Stimulated activated naive CD8-positive, alpha-beta T cell treated with anti-CD3 and anti-CD28 coated beads, Interleukin-15, Interleukin-2, amounts not matched to agents 100 ng/mL and 50 ng/mL, for 24 hours (primary cell): ENCODE results near the gene GNG3.
"Not testable (repeated sequence)": the region's sequence is repeated elsewhere in the genome, so short reads cannot be mapped to it uniquely, and the experiment has no call there.

Experiments
- H3K27ac Mint-ChIP-seq: one replicate; pipeline ENCODE4 v1.8.0; 2021; ENCODE audit warnings: mild to moderate bottlenecking, mixed read lengths
- H3K27me3 Mint-ChIP-seq: one replicate; pipeline ENCODE4 v1.8.0; 2021; ENCODE audit warnings: mixed read lengths
- H3K36me3 Mint-ChIP-seq: one replicate; pipeline ENCODE4 v1.8.0; 2021; ENCODE audit warnings: low read depth, mixed read lengths
- H3K4me1 Mint-ChIP-seq: one replicate; pipeline ENCODE4 v1.8.0; 2021; ENCODE audit warnings: low read depth, mixed read lengths
- H3K4me3 Mint-ChIP-seq: one replicate; pipeline ENCODE4 v1.8.0; 2021; ENCODE audit warnings: mild to moderate bottlenecking, mixed read lengths
- H3K9me3 Mint-ChIP-seq: one replicate; pipeline ENCODE4 v1.8.0; 2021; ENCODE audit warnings: mixed read lengths

GNG3 gene

DNA sequence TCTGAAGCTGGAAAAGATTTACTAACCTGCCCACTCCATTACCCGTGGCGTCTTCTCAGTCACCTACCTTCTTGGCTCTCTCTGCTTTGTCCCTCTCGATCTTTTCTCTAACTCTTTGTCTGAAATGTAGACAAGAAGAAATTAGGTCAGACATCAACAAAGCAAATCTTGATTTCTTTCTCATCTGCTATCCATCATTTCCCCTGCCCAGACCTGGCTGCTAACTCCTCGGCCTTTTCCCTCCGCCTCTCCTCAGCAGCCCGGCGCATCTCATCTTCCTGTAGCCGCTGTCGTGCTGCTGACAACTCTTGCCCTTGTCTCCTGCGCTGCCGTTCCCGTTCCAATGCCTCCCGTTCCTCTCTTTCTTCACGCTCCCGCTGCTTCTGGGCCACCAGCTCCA, 29.8 kb upstream of the GNG3 start:
- Mint-ChIP-seq H3K27me3 (no peaks in the 10 kb centered on the region), H3K4me1 (peaks cover 45% of the 10 kb centered on the region), H3K9me3 (no peaks in the 10 kb centered on the region), H3K27ac (peak overlapping the region; percentile 92), H3K36me3 (peaks cover 25% of the 10 kb centered on the region), H3K4me3 (peak overlapping the region; percentile 88)

DNA sequence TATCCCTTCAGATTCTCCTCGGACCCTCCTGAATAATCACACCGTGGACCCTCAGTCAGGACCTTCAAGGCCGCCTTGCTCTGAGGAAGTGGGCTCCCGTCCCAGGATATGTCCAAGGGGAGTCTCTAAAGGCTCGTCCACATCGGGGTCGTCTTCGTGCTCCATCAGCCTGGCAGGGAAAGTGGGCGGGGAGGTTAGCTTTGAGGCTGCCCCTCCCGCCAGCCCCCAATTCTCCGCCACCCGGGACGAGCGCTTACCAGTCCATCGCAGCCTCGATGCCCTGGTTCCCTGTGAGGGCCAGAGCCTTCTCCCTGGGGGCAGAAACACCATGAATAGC, 29.1 kb upstream of the GNG3 start:
- Mint-ChIP-seq H3K4me3 (peak overlapping the region; percentile 88), H3K4me1 (peaks cover 38% of the 10 kb centered on the region), H3K27me3 (no peaks in the 10 kb centered on the region), H3K9me3 (no peaks in the 10 kb centered on the region), H3K27ac (peak overlapping the region; percentile 92), H3K36me3 (peaks cover 25% of the 10 kb centered on the region)

DNA sequence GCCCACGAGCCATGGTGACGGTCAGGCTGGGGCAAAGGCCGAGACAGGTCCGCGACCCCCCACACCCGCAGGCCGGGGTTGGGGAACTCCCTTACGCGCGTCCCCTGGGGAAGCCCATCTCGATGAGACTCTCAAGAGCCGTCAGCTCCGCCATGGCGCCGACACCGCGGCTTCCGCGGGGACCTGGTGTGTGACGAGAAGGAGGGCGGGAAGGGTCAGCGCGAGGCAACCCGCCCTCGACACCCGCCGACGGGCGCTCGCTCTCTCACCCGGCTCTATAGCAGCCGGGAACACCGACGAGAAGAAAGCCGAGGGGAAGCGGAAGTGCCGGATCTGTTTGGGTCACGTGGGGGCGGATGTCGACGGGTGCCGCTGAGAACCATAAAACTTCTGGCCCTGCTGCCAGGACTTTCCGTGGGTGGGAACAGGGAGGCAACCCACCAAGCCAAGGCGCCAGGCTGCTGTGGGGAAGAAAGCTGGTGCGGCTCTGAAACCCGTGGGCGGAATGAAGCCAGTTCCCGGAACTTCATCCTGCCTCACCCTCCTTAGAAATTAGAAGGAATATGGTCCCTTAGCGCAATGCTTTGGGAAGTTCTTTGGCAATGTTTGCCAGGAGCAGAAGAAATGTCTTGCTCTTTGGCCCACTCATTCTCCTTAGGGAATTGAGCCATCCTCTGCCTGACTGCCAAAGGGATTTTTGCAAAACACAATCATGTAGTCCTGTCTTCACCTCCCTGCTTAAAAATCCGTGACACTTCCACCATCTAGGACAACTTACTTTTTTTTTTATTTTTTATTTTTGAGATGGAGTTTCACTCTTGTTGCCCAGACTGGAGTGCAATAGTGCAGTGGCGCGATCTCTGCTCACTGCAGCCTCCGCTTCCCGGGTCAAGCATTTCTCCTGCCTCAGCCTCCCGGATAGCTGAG, 28.4 kb upstream of the GNG3 start, which contains the start of gene UBXN1:
UBXN1 (minus strand) TSS at position 304 of the 927 bp plus-strand sequence; CDS start at position 154, 150 bp downstream.
- H3K9me3 Mint-ChIP-seq: no peaks in the 10 kb centered on the region
- peak within 1 kb of the TSS; percentile 88 for H3K4me3 Mint-ChIP-seq
- peak within 1 kb of the TSS; percentile 92 for H3K27ac Mint-ChIP-seq
- H3K36me3 Mint-ChIP-seq: peaks cover 25% of the 10 kb centered on the region
- peaks cover 33% of the 10 kb centered on the region for H3K4me1 Mint-ChIP-seq
- no peaks in the 10 kb centered on the region for H3K27me3 Mint-ChIP-seq

DNA sequence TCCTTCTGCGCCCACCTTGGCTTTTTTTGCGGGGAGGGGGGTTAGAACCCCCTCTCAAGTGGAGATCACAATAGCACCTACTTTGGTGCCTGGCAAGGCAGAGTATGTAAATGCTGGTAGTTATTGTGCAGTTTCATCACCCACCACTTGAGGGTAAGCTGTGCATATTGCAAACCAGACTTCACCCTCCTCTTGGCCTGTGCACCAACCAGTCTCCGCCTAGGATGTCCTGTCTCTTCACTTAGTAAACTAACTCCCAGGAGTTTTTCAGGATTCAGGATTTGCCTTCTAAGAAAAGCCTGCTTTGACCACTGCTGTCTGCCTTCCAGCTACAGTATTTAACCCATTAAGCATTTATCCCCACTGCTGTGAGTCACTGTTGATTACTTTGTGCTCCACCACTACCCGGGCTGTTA, 26.6 kb upstream of the GNG3 start:
- peaks cover 29% of the 10 kb centered on the region for H3K4me1 Mint-ChIP-seq
- no peak overlapping the region for H3K4me3 Mint-ChIP-seq
- H3K27ac Mint-ChIP-seq: peak overlapping the region; percentile 51
- H3K9me3 Mint-ChIP-seq: no peaks in the 10 kb centered on the region
- no peaks in the 10 kb centered on the region for H3K27me3 Mint-ChIP-seq
- peaks cover 17% of the 10 kb centered on the region for H3K36me3 Mint-ChIP-seq

DNA sequence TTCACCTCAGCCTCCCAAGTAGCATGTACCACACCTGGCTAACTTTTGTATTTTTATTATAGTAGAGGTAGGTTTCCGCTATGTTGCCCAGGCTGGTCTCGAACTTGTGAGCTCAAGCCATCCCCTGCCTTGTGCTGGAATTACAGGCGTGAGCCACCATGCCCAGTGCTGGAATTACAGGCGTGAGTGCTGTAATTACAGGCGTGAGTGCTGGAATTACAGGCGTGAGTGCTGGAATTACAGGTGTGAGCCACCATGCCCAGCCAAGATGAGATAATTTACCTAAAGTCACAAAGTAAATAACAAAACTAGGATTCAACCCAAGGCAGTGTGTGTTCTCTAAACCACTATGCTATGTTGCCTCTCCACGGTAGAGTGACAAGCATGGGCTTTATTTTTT, 25.0 kb upstream of the GNG3 start:
- Mint-ChIP-seq H3K36me3 (peaks cover 6% of the 10 kb centered on the region), H3K27ac (no peak overlapping the region), H3K27me3 (peaks cover 5% of the 10 kb centered on the region), H3K9me3 (no peaks in the 10 kb centered on the region), H3K4me1 (peaks cover 22% of the 10 kb centered on the region), H3K4me3 (no peak overlapping the region)

DNA sequence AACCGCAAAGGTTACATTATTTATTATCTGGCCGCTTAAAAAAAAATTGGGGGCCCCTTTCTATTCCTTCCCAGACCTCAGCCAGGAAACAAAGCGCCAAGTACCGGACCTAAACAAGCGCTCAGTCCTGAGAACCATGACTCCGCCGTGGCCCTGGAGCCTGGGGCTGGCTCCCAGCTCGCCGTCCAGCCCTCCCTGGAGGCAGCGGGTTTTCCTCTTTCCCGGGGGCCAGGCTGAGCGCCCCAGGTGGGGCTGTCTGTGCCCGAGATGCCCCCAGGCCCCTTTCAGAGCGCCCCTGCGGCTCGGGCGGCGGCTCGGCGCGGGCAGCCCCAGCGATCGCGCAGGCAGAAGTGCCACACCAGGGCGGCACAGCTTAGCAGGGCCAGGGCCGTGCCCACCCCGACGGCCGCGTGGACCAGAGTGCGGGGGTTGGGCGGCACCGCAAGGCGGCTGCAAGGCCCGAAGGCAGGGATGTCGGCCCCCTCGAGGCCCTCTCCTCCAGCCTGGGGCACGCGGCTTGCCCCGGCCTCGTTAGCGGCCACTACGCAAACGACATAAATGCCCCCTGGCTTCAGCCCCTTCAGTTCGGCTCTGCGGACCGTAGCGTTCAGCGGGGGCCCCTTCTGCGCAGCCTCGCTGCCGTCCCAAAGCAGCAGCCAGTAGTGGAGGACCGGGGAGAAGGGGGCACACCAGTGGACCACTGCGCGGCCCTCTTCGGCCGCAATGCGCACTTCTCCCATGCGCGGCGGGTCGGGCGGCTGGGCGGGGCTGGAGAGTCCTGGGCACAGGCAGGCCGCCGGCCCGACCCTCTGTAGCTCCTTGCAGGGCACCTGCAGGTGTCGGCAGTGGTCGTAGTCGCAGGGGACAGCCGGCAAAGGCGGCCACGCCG, 19.7 kb upstream of the GNG3 start:
- Mint-ChIP-seq H3K4me1 (no peaks in the 10 kb centered on the region), H3K4me3 (no peak overlapping the region), H3K9me3 (no peaks in the 10 kb centered on the region), H3K36me3 (peaks cover 20% of the 10 kb centered on the region), H3K27ac (no peak overlapping the region), H3K27me3 (peaks cover 9% of the 10 kb centered on the region)

DNA sequence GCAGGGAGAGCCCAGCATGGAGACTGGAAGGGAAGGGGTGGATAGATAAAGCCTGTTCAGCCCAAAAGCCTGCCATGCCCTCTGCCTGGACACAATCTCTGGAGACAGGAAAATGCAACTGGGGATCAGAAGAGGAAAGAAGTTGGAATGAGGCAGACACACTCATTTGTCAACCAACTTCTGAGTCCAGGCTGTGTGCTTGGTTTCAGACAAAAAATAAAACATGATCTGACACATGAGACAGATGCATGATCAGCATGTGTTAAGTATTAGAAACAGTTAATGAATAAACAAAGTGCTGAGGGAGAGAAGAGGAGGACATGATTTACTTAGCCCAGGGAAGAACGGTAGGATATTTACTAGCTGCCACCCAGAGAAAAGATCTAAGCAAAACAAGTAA, 19.0 kb upstream of the GNG3 start:
- Mint-ChIP-seq H3K27me3 (peaks cover 9% of the 10 kb centered on the region), H3K4me3 (no peak overlapping the region), H3K36me3 (peaks cover 23% of the 10 kb centered on the region), H3K9me3 (no peaks in the 10 kb centered on the region), H3K4me1 (no peaks in the 10 kb centered on the region), H3K27ac (no peak overlapping the region)

DNA sequence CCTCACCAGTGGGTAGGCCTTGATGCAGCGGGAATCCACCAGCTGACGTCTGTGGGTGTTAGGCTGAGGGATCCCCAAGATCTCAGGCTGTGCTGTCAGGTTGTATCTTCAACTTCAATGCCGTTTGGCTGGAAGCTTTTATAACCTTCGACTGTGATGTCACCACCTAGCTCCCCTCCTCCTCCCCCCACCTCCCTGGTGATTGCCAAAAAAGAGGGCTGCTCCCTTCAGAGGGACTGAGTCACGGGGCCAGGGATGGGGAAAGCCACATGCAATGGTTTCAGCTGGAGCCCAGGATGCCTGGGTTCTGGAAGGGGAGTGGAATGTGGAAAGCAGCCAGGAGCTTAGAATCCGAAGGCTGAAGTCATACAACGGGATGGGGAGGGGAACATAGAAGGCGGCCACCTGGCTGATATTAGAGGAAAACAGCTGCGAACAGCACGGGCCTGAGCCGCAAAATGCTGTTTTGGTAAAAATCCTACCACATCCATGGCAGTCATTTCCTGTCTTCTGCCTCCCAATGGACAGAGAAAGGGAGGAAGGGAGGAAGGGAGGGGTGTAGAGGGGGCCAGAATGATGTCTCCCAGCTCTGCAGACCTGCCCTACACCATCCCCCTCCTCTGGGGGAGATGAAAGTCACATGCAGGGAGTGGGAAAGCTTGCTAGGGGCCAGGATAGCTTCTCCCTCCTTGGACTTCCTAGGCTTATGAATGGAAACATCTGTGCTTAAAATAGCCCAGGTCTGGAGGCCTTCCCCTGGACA, 17.9 kb upstream of the GNG3 start, which contains the start of gene LRRN4CL:
LRRN4CL (minus strand) TSS at position 110 of the 763 bp plus-strand sequence. CDS start 1,022 bp downstream, outside the sequence.
- Mint-ChIP-seq H3K36me3 (peaks cover 23% of the 10 kb centered on the region), H3K27me3 (peaks cover 9% of the 10 kb centered on the region), H3K4me3 (no peak within 1 kb of the TSS), H3K27ac (no peak within 1 kb of the TSS), H3K4me1 (peaks cover 2% of the 10 kb centered on the region), H3K9me3 (no peaks in the 10 kb centered on the region)

DNA sequence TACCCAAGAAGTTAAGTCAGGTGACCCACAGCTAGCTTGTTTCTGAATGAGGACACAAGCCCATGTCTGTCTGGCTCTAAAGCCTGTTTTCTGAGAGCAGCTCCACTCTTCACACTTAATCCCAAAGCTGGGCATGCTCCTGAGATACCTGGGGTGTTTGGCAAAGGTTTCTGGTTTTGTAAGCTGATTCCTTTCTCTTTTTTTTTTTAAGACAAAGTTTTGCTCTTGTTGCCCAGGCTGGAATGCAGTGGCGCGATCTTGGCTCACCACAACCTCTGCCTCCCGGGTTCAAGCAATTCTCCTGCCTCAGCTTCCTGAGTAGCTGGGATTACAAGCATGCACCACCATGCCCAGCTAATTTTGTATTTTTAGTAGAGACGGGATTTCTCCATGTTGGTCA, 13.9 kb upstream of the GNG3 start:
- H3K27me3 Mint-ChIP-seq, H3K27ac Mint-ChIP-seq, H3K9me3 Mint-ChIP-seq, H3K4me1 Mint-ChIP-seq, H3K4me3 Mint-ChIP-seq: not testable (repeated sequence)
- H3K36me3 Mint-ChIP-seq: peaks cover 24% of the 10 kb centered on the region

DNA sequence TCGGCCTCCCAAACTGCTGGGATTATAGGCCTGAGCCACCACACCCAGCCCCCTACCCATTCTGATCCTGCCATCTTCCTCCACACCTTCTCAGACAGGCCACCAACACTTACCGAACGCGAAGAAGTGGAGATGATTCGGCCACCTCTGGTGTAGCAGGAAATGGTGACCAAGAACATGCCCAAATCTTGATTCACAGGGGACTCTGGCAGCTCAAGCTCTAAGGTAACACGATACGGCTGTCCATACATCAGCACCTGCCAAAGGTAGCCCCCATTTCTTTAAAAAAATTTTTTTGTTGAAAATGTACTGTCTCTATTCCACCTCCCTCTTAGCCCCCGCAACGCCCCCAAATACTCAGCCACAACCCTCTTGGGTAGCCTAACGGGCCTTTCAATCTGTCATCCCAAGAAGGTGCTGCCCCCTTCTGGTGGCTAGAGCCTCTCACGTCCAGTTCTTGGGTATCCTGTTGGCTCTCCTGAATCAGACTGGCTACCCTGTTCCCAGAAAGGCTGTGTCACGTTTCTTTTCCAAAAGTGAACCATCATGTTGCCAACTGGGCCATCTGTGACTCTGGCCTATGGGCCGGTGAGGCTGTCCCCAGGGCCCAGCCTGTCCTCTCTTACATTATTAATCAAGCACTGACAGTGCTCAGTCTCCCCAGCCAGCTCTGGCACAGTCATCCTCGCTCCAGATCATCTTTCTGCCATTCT, 12.9 kb upstream of the GNG3 start:
- H3K9me3 Mint-ChIP-seq: no peaks in the 10 kb centered on the region
- peaks cover 23% of the 10 kb centered on the region for H3K36me3 Mint-ChIP-seq
- no peak overlapping the region for H3K4me3 Mint-ChIP-seq
- no peaks in the 10 kb centered on the region for H3K27me3 Mint-ChIP-seq
- peaks cover 7% of the 10 kb centered on the region for H3K4me1 Mint-ChIP-seq
- no peak overlapping the region for H3K27ac Mint-ChIP-seq

DNA sequence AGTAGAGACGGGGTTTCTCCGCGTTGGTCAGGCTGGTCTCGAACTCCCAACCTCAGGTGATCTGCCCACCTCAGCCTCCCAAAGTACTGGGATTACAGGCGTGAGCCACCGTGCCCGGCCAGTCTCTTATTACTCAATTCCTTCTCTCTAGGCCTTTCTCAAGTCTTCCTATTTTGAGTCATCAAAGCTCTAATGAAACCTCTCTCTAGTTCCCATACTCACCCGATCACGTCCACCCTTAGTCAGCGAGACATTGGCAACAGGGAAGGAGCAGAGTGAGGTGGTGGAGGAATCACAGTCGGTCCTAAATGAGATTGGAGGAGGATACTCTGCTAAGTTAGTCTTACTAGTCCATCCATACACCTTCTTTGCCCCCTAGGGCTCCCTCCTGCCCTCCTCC, 5.2 kb upstream of the GNG3 start:
- Mint-ChIP-seq H3K27ac (no peak overlapping the region), H3K4me3 (no peak overlapping the region), H3K9me3 (no peaks in the 10 kb centered on the region), H3K4me1 (peaks cover 20% of the 10 kb centered on the region), H3K36me3 (peaks cover 31% of the 10 kb centered on the region), H3K27me3 (no peaks in the 10 kb centered on the region)

DNA sequence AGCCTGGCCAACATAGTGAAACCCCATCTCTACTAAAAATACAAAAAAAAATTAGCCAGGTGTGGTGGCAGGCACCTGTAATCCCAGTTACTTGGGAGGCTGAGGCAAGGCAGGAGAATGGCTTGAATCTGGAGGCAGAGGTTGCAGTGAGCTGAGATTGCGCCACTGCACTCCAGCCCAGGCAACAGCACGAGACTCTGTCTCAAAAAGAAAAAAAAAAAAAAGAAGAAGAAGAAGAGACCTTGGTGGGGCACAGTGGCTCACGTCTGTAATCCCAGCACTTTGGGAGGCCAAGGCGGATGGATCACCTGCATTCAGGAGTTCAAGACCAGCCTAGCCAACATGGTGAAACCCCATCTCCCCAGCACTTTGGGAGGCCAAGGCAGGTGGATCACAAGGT, 3.6 kb upstream of the GNG3 start:
- H3K36me3 Mint-ChIP-seq: peaks cover 37% of the 10 kb centered on the region
- H3K4me3 Mint-ChIP-seq, H3K27ac Mint-ChIP-seq: not testable (repeated sequence)

DNA sequence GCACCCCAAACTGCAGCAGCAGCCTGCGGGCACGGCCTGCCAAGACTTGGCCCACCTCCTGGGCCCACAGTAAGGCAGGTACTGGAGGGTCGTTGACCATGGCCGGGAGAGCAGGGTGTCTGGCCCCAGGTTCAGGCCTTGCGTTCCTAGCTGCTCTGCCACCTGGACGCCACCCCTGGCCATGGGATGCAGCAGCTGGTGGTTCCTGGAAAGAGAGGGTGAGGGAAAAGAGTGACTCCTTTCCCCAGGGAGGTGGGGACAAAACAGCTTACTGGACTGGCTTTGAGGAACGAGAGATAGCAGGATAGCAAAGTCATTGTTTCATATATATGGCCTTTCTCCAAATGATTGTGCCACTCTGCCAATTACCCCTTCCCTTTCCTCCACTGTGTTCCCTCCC, 2.1 kb upstream of the GNG3 start:
- Mint-ChIP-seq H3K4me1 (peaks cover 49% of the 10 kb centered on the region), H3K27me3 (no peaks in the 10 kb centered on the region), H3K9me3 (no peaks in the 10 kb centered on the region), H3K27ac (peak overlapping the region; percentile 81), H3K36me3 (peaks cover 43% of the 10 kb centered on the region), H3K4me3 (peak overlapping the region; percentile 89)

More for the DNA sequence above, 3.6 kb upstream of the GNG3 start:
- not testable (repeated sequence) for H3K27me3 Mint-ChIP-seq, H3K9me3 Mint-ChIP-seq
- peaks cover 36% of the 10 kb centered on the region for H3K4me1 Mint-ChIP-seq
